ENCODE data around the gene TAF6L.
"Not testable (repeated sequence)": the region's sequence is repeated elsewhere in the genome, so short reads cannot be mapped to it uniquely, and the experiment has no call there.

TAF6L gene, protein sequence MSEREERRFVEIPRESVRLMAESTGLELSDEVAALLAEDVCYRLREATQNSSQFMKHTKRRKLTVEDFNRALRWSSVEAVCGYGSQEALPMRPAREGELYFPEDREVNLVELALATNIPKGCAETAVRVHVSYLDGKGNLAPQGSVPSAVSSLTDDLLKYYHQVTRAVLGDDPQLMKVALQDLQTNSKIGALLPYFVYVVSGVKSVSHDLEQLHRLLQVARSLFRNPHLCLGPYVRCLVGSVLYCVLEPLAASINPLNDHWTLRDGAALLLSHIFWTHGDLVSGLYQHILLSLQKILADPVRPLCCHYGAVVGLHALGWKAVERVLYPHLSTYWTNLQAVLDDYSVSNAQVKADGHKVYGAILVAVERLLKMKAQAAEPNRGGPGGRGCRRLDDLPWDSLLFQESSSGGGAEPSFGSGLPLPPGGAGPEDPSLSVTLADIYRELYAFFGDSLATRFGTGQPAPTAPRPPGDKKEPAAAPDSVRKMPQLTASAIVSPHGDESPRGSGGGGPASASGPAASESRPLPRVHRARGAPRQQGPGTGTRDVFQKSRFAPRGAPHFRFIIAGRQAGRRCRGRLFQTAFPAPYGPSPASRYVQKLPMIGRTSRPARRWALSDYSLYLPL

GRCh38 chr11:62771144-62772021 lies at the start of gene TAF6L:
Gene TAF6L, plus strand, starts transcription at chr11:62771396. Its CDS starts 4,388 bp downstream, at chr11:62775784.
- peak; percentile 99 for DNase-seq (ENCODE audit: low spot score)

GRCh38 chr11:62721994-62722393 lies 49.2 kb upstream of the TAF6L start:
- DNase-seq (ENCODE audit: low spot score): no peak

- no peak for DNase-seq (ENCODE audit: low spot score)
Measured at GRCh38 chr11:62724171-62724570, 47.0 kb upstream of the TAF6L start.

DNA sequence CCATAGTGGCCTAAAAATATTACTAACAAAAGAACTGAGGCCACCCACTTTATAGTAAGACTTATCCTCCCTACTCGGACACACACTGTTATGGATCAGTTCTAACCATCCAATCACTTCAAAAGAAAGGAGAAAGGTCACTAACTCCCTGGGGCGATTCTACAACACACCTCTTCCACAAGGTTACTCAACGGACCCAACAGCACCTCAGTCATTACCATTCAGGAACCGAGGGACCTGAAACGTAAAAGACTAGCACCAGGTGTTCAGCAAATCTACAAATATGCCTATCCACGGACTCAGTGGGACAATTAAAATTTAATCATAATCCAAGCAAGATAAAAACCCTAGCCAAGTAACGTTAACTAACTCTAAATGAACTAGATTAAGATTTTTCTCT lies 45.5 kb upstream of the TAF6L start:
- no peak for DNase-seq (ENCODE audit: low spot score)

DNA sequence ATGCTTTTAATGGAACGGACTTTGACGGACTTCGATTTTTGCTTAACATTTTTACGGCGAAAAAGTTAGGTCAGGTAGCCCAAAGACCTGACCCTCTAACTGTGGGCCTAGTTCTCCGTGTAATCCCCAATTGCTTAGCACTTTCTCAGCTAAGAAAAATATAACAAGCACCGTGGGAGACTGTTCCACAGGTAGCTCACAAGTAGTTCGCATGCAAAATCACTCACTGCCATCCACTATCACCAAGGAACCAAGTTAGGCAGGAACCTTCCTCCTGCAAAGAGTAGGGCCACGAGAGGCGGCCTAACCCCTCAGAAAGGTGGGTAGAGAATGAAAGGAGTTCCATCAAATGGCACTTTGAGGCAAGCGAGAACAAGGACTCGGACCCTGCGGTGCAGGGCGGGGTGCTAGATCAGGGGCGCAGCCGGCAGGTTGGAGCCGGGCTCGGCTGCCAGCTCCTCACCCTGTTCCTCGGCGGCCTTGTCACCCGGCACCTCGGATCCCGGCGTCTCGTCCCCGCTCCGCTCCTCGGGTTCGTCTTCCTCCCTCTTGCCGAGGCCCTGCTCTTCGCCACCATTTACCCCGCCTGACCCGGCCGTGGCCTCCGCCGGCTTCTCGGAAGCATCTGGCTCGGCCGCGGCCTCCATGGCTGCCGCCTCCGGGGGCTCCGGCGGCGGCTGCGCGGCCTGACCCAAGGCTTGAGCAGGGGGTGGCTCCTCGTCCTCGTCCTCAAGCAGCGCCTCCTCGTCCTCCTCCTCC lies 44.9 kb upstream of the TAF6L start:
- no peak for DNase-seq (ENCODE audit: low spot score)

DNA sequence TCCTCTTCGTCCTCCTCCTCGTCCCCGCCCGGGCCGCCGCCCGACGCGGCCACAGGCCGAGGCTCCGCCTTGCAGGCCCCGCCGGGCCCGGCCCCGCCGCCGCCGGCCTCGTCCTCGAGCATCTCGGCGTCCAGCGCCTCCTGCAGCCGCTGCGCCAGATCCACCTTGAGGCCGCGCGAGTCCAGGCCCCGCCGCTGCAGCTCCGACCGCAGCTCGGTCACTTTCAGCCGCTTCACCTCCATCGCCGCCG lies 44.4 kb upstream of the TAF6L start:
- DNase-seq (ENCODE audit: low spot score): no peak

- DNase-seq (ENCODE audit: low spot score): peak; percentile 98
Measured at GRCh38 chr11:62727165-62727871, 43.9 kb upstream of the TAF6L start, which contains the start of gene HNRNPUL2. Gene HNRNPUL2, minus strand, starts transcription at chr11:62727457. Its CDS starts 301 bp downstream, at chr11:62727156.

DNA sequence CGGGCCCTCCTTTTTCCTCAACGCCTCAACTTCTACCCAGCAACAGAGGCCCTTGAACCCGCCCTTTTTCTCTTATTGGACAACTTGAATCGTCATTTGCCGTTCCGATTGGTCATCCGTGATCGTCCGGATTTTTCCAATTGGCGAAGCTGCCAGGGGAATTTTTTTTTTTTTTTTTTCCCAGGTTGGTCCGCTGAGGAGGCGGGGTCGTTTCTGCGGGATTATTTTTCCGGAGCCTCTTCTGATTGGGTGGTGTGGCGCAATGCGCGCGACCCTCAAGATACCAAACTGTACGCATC lies 43.4 kb upstream of the TAF6L start:
- DNase-seq (ENCODE audit: low spot score): peak; percentile 99

DNA sequence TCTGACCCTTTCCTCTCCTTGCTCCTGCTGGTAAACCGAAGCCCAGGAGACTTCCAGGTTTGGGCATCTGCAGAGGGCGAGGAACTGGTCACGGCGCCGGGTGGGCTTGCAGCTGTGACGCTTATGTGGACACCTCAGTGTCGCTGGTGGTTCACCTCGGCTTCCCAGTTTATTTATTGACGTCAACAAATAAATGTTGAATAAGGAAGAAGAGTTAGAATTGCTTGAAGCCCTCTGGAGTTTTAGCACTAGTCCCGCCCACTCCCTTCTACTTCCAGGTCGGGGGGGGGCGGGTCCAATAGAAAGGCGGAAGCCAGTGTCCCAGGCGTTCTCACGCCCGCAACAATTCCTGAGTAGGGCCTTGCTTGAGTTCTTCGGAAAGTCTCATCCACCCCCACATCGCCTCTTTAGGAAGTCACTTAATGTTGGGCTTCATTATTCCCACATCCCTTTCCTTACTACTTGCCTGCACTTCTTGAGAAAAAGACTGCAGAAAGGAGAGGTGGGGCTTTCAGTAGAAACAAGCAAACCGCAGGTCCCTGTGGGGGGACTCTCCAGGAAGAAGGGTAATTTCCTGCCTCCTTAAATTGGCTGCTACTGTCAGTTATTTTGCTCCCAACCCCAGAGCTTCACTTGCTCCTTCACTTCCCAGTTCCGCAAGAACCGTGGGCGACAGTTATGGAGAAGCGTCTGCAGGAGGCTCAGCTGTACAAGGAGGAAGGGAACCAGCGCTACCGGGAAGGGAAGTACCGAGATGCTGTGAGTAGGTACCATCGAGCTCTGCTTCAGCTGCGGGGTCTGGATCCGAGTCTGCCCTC lies 42.8 kb upstream of the TAF6L start, which contains the start of gene TTC9C:
Gene TTC9C (plus strand): TSS at position 316 of the 818 bp plus-strand sequence. CDS start 363 bp downstream, at position 679.
- peak; percentile 92 for DNase-seq (ENCODE audit: low spot score)

GRCh38 chr11:62730076-62730475 lies 41.1 kb upstream of the TAF6L start:
- not testable (repeated sequence) for DNase-seq (ENCODE audit: low spot score)

GRCh38 chr11:62732830-62733229 lies 38.4 kb upstream of the TAF6L start:
- DNase-seq (ENCODE audit: low spot score): peak; percentile 62

DNA sequence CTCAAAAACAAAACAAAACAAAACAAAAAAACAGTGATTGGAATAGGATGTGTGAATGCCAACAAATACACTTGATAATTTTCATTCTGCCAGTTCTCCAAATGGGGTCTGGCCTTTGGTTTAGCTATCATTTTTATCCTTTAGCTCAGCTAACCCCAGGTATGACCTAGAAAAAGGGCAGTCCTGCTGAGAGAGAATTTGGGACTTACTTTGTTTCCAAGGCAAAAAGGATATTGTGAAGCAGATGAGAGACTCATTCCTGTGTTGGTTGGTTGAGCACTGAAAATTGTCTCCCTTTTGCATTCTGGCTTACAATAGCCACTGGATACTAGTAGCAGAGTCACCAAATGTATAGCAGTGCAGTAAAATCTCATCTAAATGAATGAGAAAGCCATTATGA lies 34.0 kb upstream of the TAF6L start:
- DNase-seq (ENCODE audit: low spot score): no peak

- peak; percentile 79 for DNase-seq (ENCODE audit: low spot score)
Measured at GRCh38 chr11:62747475-62748160, 23.6 kb upstream of the TAF6L start.

DNA sequence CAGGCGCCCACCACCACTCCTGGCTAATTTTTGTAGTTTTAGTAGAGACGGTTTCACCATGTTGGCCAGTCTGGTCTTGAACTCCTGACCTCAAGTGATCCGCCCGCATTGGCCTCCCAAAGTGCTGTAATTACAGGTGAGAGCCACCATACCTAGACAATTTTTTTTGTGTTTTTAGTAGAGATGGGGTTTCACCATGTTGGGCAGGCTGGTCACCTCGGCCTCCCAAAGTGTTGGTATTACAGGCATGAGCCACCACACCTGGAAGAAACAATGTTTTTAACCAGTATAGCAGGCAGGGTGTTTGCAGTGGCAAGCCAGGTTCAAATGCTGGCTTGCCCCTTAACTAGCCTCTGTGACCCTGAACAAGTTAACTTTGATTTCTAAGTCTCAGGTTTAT lies 21.3 kb upstream of the TAF6L start:
- DNase-seq (ENCODE audit: low spot score): not testable (repeated sequence)

DNA sequence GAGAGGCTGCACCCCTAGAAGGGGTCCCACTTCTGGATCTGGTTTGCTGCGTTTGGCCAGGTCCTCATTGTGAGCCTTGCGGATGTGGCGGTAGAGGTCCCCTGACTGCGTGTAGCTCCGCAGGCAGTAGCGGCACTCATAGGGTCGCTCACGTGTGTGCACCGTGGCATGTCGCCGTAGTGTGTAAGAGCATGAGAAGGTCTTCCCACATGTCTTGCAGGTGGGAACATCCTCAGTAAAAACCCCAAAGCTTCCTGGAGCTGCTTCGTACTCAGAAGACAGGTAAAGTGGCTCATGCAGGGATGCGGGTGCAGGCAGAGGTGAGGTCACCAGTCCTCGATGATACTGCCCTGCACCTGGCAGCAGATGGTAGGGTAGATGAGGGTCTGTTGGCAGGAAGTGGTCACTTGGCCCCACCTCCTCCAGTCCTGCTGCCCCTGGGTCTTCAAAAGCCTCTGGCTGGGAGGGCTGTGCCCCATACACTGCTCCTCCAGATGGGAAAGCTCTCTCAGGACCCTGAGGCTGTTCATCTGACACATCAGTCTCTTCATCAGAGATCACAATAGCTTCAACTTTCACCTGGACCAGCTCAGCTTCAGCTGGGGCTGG lies 18.9 kb upstream of the TAF6L start:
- DNase-seq (ENCODE audit: low spot score): no peak

GRCh38 chr11:62752994-62753735 lies 18.0 kb upstream of the TAF6L start:
- DNase-seq (ENCODE audit: low spot score): no peak

DNA sequence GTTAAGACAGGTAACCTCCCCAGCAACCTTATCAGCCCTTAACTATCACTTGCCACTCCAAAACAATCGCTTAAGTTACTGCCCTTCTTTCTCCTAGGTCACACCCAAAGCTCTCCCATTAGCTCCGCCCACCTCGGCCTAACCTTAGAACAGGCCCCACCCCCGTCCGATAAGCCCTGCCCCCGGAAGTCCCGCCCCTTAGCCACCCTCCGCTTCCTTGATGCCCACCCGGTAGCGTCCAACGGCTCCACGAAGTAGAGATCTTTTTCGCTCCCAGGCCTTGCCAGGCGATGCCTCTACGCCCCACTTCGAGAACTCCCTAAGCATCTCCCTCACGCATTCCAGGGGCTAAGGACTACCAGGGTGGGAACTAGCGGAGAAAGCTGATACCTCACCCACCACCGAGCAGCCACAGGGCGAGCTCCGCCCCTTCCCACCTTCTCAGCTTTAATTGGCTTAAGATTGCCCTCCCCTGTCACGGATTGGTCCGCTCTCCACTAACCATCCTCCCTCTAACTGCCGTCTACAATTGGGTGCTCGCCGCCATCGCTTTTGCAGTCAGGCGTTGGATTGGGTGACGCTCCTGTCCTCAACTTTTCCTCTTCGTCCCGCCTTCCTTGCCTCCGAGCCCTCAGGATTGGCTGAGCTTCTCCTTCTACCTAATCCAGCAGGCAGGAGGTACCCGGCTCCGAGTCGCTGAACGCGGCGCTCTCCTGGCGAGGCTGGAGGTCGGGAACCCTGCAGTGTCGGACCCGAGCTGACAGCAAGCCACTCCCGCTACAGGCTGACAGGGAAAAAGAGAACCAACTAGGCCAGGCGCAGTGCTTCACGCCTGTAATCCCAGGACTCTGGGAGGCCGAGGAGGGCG lies 17.2 kb upstream of the TAF6L start, which contains the start of gene ZBTB3:
Gene ZBTB3 (minus strand): TSS at position 425 of the 868 bp plus-strand sequence. CDS start 496 bp downstream, outside the sequence.
- DNase-seq (ENCODE audit: low spot score): peak; percentile 100

Data from pons (tissue), 1 donor.